Activated CD4-positive, alpha-beta memory T cell treated with anti-CD3 and anti-CD28 coated beads for 36 hours (primary cell): ENCODE measurements around the gene CLIC4. TPM values are rescaled to one million over a fixed set of nuclear protein-coding genes. Genes with fewer than 3 reads are reported as not detected.
"Not testable (repeated sequence)": the region's sequence is repeated elsewhere in the genome, so short reads cannot be mapped to it uniquely, and the experiment has no call there.

ENCODE experiments used
- CTCF ChIA-PET: fragments of 350-600 bp; sonication (Branson Sonifier 250); formaldehyde crosslinking; loops from one replicate; lab custom pipeline; 2021; ENCODE audit warnings: antibody characterized with exemption, inconsistent platforms; lab: Charles Lee
- POLR2A ChIA-PET: fragments of 350-600 bp; sonication (Branson Sonifier 250); formaldehyde crosslinking; loops from one replicate; lab custom pipeline; 2021; ENCODE audit warnings: antibody characterized with exemption; lab: Charles Lee
- DNase-seq: peaks from one replicate; pipeline ENCODE4 v3.0.0-alpha.2; 2020
- H3K27ac Mint-ChIP-seq: one replicate; pipeline ENCODE4 v1.8.0; 2021; ENCODE audit warnings: mixed read lengths
- H3K27me3 Mint-ChIP-seq: one replicate; pipeline ENCODE4 v1.8.0; 2021; ENCODE audit warnings: mixed read lengths
- H3K36me3 Mint-ChIP-seq: one replicate; pipeline ENCODE4 v1.8.0; 2021; ENCODE audit warnings: mixed read lengths
- H3K4me1 Mint-ChIP-seq: one replicate; pipeline ENCODE4 v1.8.0; 2021; ENCODE audit warnings: low read depth, mixed read lengths
- H3K4me3 Mint-ChIP-seq: one replicate; pipeline ENCODE4 v1.8.0; 2021; ENCODE audit warnings: mild to moderate bottlenecking, mixed read lengths
- H3K9me3 Mint-ChIP-seq: one replicate; pipeline ENCODE4 v1.8.0; 2021; ENCODE audit warnings: mixed read lengths
- intact Hi-C: fragments of 100-400 bp; cut with micrococcal nuclease; formaldehyde crosslinking; loops from one replicate; pipeline ENCODE4 v1.15.1; 2023
- total RNA-seq, 2 experiments: library from RNA; stranded (reverse); gene quantifications; one replicate each; pipeline ENCODE4 v1.2.3, GENCODE V29; 2021

CLIC4 gene
- total RNA-seq, 2 experiments from 2014 or later, result 25.5 to 26.3 TPM

- Mint-ChIP-seq H3K27me3 (no peaks in the 10 kb centered on the region), H3K36me3 (no peaks in the 10 kb centered on the region), H3K27ac (no peak overlapping the region), H3K4me3 (no peak overlapping the region), H3K4me1 (peaks cover 4% of the 10 kb centered on the region), H3K9me3 (no peaks in the 10 kb centered on the region)
- ChIA-PET CTCF (interaction anchor here (0.6 to 1.1 kb wide), 2 partner anchors 62 to 160 kb away, joined by 3 read pairs; partner anchors contain the start of gene RUNX3), POLR2A (no interaction called here)
- no peak for DNase-seq
- intact Hi-C loops, result no loop called here
These were observed 24.7 kb downstream of the CLIC4 start for GRCh38 chr1:24769656-24770651.

GRCh38 chr1:24770881-24771280 lies 25.6 kb downstream of the CLIC4 start:
- no peak for DNase-seq
- Mint-ChIP-seq H3K27me3 (no peaks in the 10 kb centered on the region), H3K36me3 (no peaks in the 10 kb centered on the region), H3K9me3 (no peaks in the 10 kb centered on the region), H3K4me3 (no peak overlapping the region), H3K4me1 (peaks cover 4% of the 10 kb centered on the region), H3K27ac (no peak overlapping the region)
- ChIA-PET CTCF (interaction anchor here (1.1 to 2.5 kb wide), 2 partner anchors 61 to 82 kb away, joined by 3 to 7 read pairs; no protein-coding TSS in a partner anchor), POLR2A (no interaction called here)
- intact Hi-C loops, result no loop called here

GRCh38 chr1:24771574-24771973 lies 26.3 kb downstream of the CLIC4 start:
- Mint-ChIP-seq H3K27me3 (no peaks in the 10 kb centered on the region), H3K9me3 (no peaks in the 10 kb centered on the region), H3K4me1 (peaks cover 4% of the 10 kb centered on the region), H3K36me3 (no peaks in the 10 kb centered on the region), H3K27ac (no peak overlapping the region), H3K4me3 (no peak overlapping the region)
- intact Hi-C loops, result no loop called here
- DNase-seq, result no peak
- POLR2A ChIA-PET, result no interaction called here
- CTCF ChIA-PET, result interaction anchor here (1.1 to 2.5 kb wide), 2 partner anchors 60 to 83 kb away, joined by 3 to 7 read pairs; no protein-coding TSS in a partner anchor

GRCh38 chr1:24773618-24774017 lies 28.4 kb downstream of the CLIC4 start:
- no peak overlapping the region for H3K4me3 Mint-ChIP-seq
- intact Hi-C loops, result no loop called here
- no peaks in the 10 kb centered on the region for H3K36me3 Mint-ChIP-seq
- H3K9me3 Mint-ChIP-seq, result no peaks in the 10 kb centered on the region
- ChIA-PET POLR2A (no interaction called here), CTCF (interaction anchor here (1.2 to 2.5 kb wide), 2 partner anchors 57 to 85 kb away, joined by 3 to 7 read pairs; no protein-coding TSS in a partner anchor)
- DNase-seq, result no peak
- no peak overlapping the region for H3K27ac Mint-ChIP-seq
- H3K4me1 Mint-ChIP-seq, result peaks cover 4% of the 10 kb centered on the region
- H3K27me3 Mint-ChIP-seq, result no peaks in the 10 kb centered on the region

GRCh38 chr1:24775348-24775747 lies 30.1 kb downstream of the CLIC4 start:
- DNase-seq, result no peak
- no peaks in the 10 kb centered on the region for H3K9me3 Mint-ChIP-seq
- ChIA-PET CTCF (interaction anchor here (0.6 to 1.5 kb wide), 2 partner anchors 87 to 115 kb away, joined by 3 to 5 read pairs; no protein-coding TSS in a partner anchor), POLR2A (interaction anchor here (0.6 kb wide), 1 partner anchor 83 kb away, joined by 3 read pairs; no protein-coding TSS in a partner anchor)
- H3K27ac Mint-ChIP-seq, result no peak overlapping the region
- H3K4me1 Mint-ChIP-seq, result peaks cover 4% of the 10 kb centered on the region
- no peak overlapping the region for H3K4me3 Mint-ChIP-seq
- no peaks in the 10 kb centered on the region for H3K36me3 Mint-ChIP-seq
- intact Hi-C loops, result no loop called here
- H3K27me3 Mint-ChIP-seq, result no peaks in the 10 kb centered on the region

GRCh38 chr1:24775916-24776315 lies 30.7 kb downstream of the CLIC4 start:
- no peaks in the 10 kb centered on the region for H3K36me3 Mint-ChIP-seq
- CTCF ChIA-PET, result interaction anchor here (1.5 kb wide), 1 partner anchor 87 kb away, joined by 5 read pairs; no protein-coding TSS in a partner anchor
- no peaks in the 10 kb centered on the region for H3K27me3 Mint-ChIP-seq
- H3K9me3 Mint-ChIP-seq, result no peaks in the 10 kb centered on the region
- H3K4me1 Mint-ChIP-seq, result no peaks in the 10 kb centered on the region
- H3K27ac Mint-ChIP-seq, result no peak overlapping the region
- DNase-seq, result no peak
- H3K4me3 Mint-ChIP-seq, result no peak overlapping the region
- POLR2A ChIA-PET, result no interaction called here
- intact Hi-C loops, result no loop called here

- DNase-seq, result no peak
- intact Hi-C loops, result no loop called here
- no peak overlapping the region for H3K27ac Mint-ChIP-seq
- peaks cover 2% of the 10 kb centered on the region for H3K27me3 Mint-ChIP-seq
- H3K4me1 Mint-ChIP-seq, result no peaks in the 10 kb centered on the region
- ChIA-PET POLR2A (no interaction called here), CTCF (interaction anchor here (1.2 kb wide), 1 partner anchor 55 kb away, joined by 3 read pairs; no protein-coding TSS in a partner anchor)
- no peaks in the 10 kb centered on the region for H3K9me3 Mint-ChIP-seq
- H3K4me3 Mint-ChIP-seq, result no peak overlapping the region
- no peaks in the 10 kb centered on the region for H3K36me3 Mint-ChIP-seq
These were observed 31.6 kb downstream of the CLIC4 start for GRCh38 chr1:24776821-24777220.

- no peak for DNase-seq
- peaks cover 2% of the 10 kb centered on the region for H3K27me3 Mint-ChIP-seq
- peaks cover 2% of the 10 kb centered on the region for H3K4me1 Mint-ChIP-seq
- H3K27ac Mint-ChIP-seq, result no peak overlapping the region
- no peaks in the 10 kb centered on the region for H3K36me3 Mint-ChIP-seq
- H3K9me3 Mint-ChIP-seq, result no peaks in the 10 kb centered on the region
- intact Hi-C loops, result no loop called here
- H3K4me3 Mint-ChIP-seq, result no peak overlapping the region
- CTCF ChIA-PET, result interaction anchor here (0.9 to 1.2 kb wide), 2 partner anchors 54 to 90 kb away, joined by 3 read pairs; no protein-coding TSS in a partner anchor
- POLR2A ChIA-PET, result no interaction called here
These were observed 32.9 kb downstream of the CLIC4 start for GRCh38 chr1:24778141-24778540.

GRCh38 chr1:24779199-24779598 lies 34.0 kb downstream of the CLIC4 start:
- H3K27me3 Mint-ChIP-seq, intact Hi-C loops, H3K27ac Mint-ChIP-seq, CTCF ChIA-PET, H3K36me3 Mint-ChIP-seq, H3K4me3 Mint-ChIP-seq, H3K9me3 Mint-ChIP-seq, H3K4me1 Mint-ChIP-seq, POLR2A ChIA-PET, DNase-seq: not testable (repeated sequence)

GRCh38 chr1:24779689-24780464 lies 34.6 kb downstream of the CLIC4 start:
- Mint-ChIP-seq H3K36me3 (no peaks in the 10 kb centered on the region), H3K27me3 (peaks cover 2% of the 10 kb centered on the region), H3K9me3 (no peaks in the 10 kb centered on the region), H3K4me3 (no peak overlapping the region), H3K4me1 (peaks cover 2% of the 10 kb centered on the region), H3K27ac (no peak overlapping the region)
- DNase-seq, result no peak
- intact Hi-C loops, result no loop called here
- POLR2A ChIA-PET, result no interaction called here
- CTCF ChIA-PET, result interaction anchor here (1.5 kb wide), 1 partner anchor 51 kb away, joined by 4 read pairs; no protein-coding TSS in a partner anchor

- CTCF ChIA-PET, result interaction anchor here (0.6 to 1.5 kb wide), 2 partner anchors 50 to 710 kb away, joined by 3 to 4 read pairs; no protein-coding TSS in a partner anchor
- H3K9me3 Mint-ChIP-seq, H3K4me1 Mint-ChIP-seq, DNase-seq, POLR2A ChIA-PET, H3K27ac Mint-ChIP-seq, intact Hi-C loops, H3K27me3 Mint-ChIP-seq, H3K36me3 Mint-ChIP-seq, H3K4me3 Mint-ChIP-seq: not testable (repeated sequence)
These were observed 35.4 kb downstream of the CLIC4 start for GRCh38 chr1:24780626-24781025.
